H9 (cell line): ENCODE data around the gene TBC1D8. TPM values are rescaled to one million over a fixed set of nuclear protein-coding genes. Genes with fewer than 3 reads are reported as not detected.

Experiments used
- DNase-seq: peaks from one replicate; pipeline ENCODE4 v3.0.0-alpha.2; 2017
- H2AFZ ChIP-seq: one replicate; pipeline ENCODE4 v1.6.1; 2013; ENCODE audit warnings: mild to moderate bottlenecking, low read length, control low read depth, moderate library complexity
- H2AK5ac ChIP-seq: 2 replicates; pipeline ENCODE4 v1.6.1; 2013; ENCODE audit warnings: low read length, control low read depth, mixed read lengths; ENCODE audit not compliant: insufficient read length
- H2BK120ac ChIP-seq: one replicate; pipeline ENCODE4 v1.6.1; 2013; ENCODE audit warnings: low read depth, mild to moderate bottlenecking, low read length, control low read depth, inconsistent platforms; ENCODE audit not compliant: poor library complexity, severe bottlenecking
- H2BK12ac ChIP-seq: 2 replicates; pipeline ENCODE4 v1.6.1; 2013; ENCODE audit warnings: low read length, control low read depth, mixed read lengths, low read depth; ENCODE audit not compliant: insufficient read length
- H2BK15ac ChIP-seq: 2 replicates; pipeline ENCODE4 v1.6.1; 2013; ENCODE audit warnings: low read depth, low read length, control low read depth
- H2BK20ac ChIP-seq: one replicate; pipeline ENCODE4 v1.6.1; 2013; ENCODE audit warnings: low read depth, mild to moderate bottlenecking, low read length, control low read depth, inconsistent platforms; ENCODE audit not compliant: poor library complexity, severe bottlenecking
- H2BK5ac ChIP-seq: 2 replicates; pipeline ENCODE4 v1.6.1; 2013; ENCODE audit warnings: low read length, control low read depth, mixed read lengths; ENCODE audit not compliant: insufficient read length
- H3K14ac ChIP-seq: 2 replicates; pipeline ENCODE4 v1.6.1; 2013; ENCODE audit warnings: low read length, control low read depth; ENCODE audit not compliant: insufficient read depth
- H3K18ac ChIP-seq: 2 replicates; pipeline ENCODE4 v1.6.1; 2013; ENCODE audit warnings: low read depth, mild to moderate bottlenecking, mixed read lengths, low read length, control low read depth; ENCODE audit not compliant: insufficient read length
- H3K23ac ChIP-seq: 2 replicates; pipeline ENCODE4 v1.6.1; 2013; ENCODE audit warnings: low read length, control low read depth, mixed read lengths, low read depth; ENCODE audit not compliant: insufficient read length
- H3K23me2 ChIP-seq: 2 replicates; pipeline ENCODE4 v1.6.1; 2013; ENCODE audit warnings: low read depth, mild to moderate bottlenecking, mixed read lengths, low read length, control low read depth; ENCODE audit not compliant: insufficient read length, poor library complexity, severe bottlenecking
- H3K27ac ChIP-seq: 2 replicates; pipeline ENCODE4 v1.5.1; 2013; ENCODE audit warnings: low read length, control low read depth, mixed read lengths, low read depth; ENCODE audit not compliant: insufficient read length
- H3K27me3 ChIP-seq: 2 replicates; pipeline ENCODE4 v1.6.1; 2013; ENCODE audit warnings: low read length, control low read depth, inconsistent platforms; ENCODE audit not compliant: insufficient read depth
- H3K4ac ChIP-seq: 2 replicates; pipeline ENCODE4 v1.6.1; 2013; ENCODE audit warnings: low read depth, mild to moderate bottlenecking, control low read depth, inconsistent platforms, low read length, moderate library complexity
- H3K4me1 ChIP-seq: 2 replicates; pipeline ENCODE4 v1.6.1; 2013; ENCODE audit warnings: low read length, control low read depth, inconsistent platforms; ENCODE audit not compliant: insufficient read depth
- H3K4me2 ChIP-seq: 2 replicates; pipeline ENCODE4 v1.6.1; 2013; ENCODE audit warnings: low read length, control low read depth, mixed read lengths; ENCODE audit not compliant: insufficient read length, insufficient read depth
- H3K56ac ChIP-seq: 2 replicates; pipeline ENCODE4 v1.6.1; 2013; ENCODE audit warnings: low read depth, mild to moderate bottlenecking, mixed read lengths, low read length, control low read depth; ENCODE audit not compliant: insufficient read length
- H3K79me1 ChIP-seq: 2 replicates; pipeline ENCODE4 v1.6.1; 2013; ENCODE audit warnings: low read depth, mild to moderate bottlenecking, moderate library complexity, low read length, control low read depth, inconsistent platforms; ENCODE audit not compliant: insufficient read depth, poor library complexity, severe bottlenecking
- H3K79me2 ChIP-seq: 2 replicates; pipeline ENCODE4 v1.6.1; 2013; ENCODE audit warnings: low read length, control low read depth, inconsistent platforms; ENCODE audit not compliant: insufficient read depth
- H3K9ac ChIP-seq: 2 replicates; pipeline ENCODE4 v1.6.1; 2013; ENCODE audit warnings: low read length, control low read depth, mixed read lengths; ENCODE audit not compliant: insufficient read length; ENCODE audit errors: extremely low read depth
- H3K9me3 ChIP-seq: one replicate; pipeline ENCODE4 v1.6.1; 2013; ENCODE audit warnings: low read depth, low read length, inconsistent platforms; ENCODE audit not compliant: control insufficient read depth
- H3T11ph ChIP-seq: one replicate; pipeline ENCODE4 v1.6.1; 2013; ENCODE audit warnings: mild to moderate bottlenecking, low read length, control low read depth, inconsistent platforms
- H4K20me1 ChIP-seq: one replicate; pipeline ENCODE4 v1.6.1; 2013; ENCODE audit not compliant: control insufficient read depth, insufficient read length, insufficient read depth
- H4K5ac ChIP-seq: 2 replicates; pipeline ENCODE4 v1.6.1; 2013; ENCODE audit warnings: low read depth, mild to moderate bottlenecking, mixed read lengths, low read length, control low read depth; ENCODE audit not compliant: insufficient read length
- H4K8ac ChIP-seq: replicated peaks from 2 replicates; pipeline ENCODE4 v1.6.1; 2013; ENCODE audit warnings: low read length, control low read depth, mixed read lengths, low read depth; ENCODE audit not compliant: insufficient read length
- H4K91ac ChIP-seq: 2 replicates; pipeline ENCODE4 v1.6.1; 2013; ENCODE audit warnings: low read depth, mild to moderate bottlenecking, moderate library complexity, mixed read lengths, low read length, control low read depth; ENCODE audit not compliant: insufficient read length
- H3K27ac Mint-ChIP-seq, 3 experiments: 2 replicates in 2 of 3; 3 replicates in 1 of 3; pipeline ENCODE4 v1.8.0; 2020 to 2021; ENCODE audit warnings: mixed read lengths in 3 of 3, mild to moderate bottlenecking in 1 of 3, moderate library complexity in 1 of 3
- H3K27me3 Mint-ChIP-seq: 2 replicates; pipeline ENCODE4 v1.8.0; 2021; ENCODE audit warnings: low read depth, mild to moderate bottlenecking, moderate library complexity, mixed read lengths
- H3K36me3 Mint-ChIP-seq, 3 experiments: 2 replicates in 2 of 3; 3 replicates in 1 of 3; pipeline ENCODE4 v1.8.0; 2020 to 2021; ENCODE audit warnings: low read depth in 3 of 3, mixed read lengths in 3 of 3; ENCODE audit not compliant: insufficient read depth in 1 of 3
- H3K4me1 Mint-ChIP-seq, 2 experiments: 2 replicates each; pipeline ENCODE4 v1.8.0; 2020; ENCODE audit warnings: mixed read lengths in 2 of 2
- H3K4me3 Mint-ChIP-seq, 2 experiments: 2 replicates in 1 of 2; 3 replicates in 1 of 2; pipeline ENCODE4 v1.8.0; 2020 to 2021; ENCODE audit warnings: mild to moderate bottlenecking in 2 of 2, mixed read lengths in 2 of 2, moderate library complexity in 1 of 2
- H3K9me3 Mint-ChIP-seq, 2 experiments: 2 replicates in 1 of 2; 3 replicates in 1 of 2; pipeline ENCODE4 v1.8.0; 2020; ENCODE audit warnings: mild to moderate bottlenecking in 2 of 2, mixed read lengths in 2 of 2, moderate library complexity in 1 of 2
- WGBS: extraction: QIAGEN DNeasy Blood & Tissue Kit; methylation state at CpG from one replicate; pipeline ENCODE4 v1.1.7; 2013; ENCODE audit warnings: missing lambda C conversion rate, low lambda C conversion rate, mixed read lengths; ENCODE audit not compliant: insufficient read length; ENCODE audit errors: extremely low coverage; 5-methylcytosine and 5-hydroxymethylcytosine counted together
- total RNA-seq: library from RNA; stranded (reverse); gene quantifications from 2 replicates; pipeline ENCODE4 v1.2.1, GENCODE V29; 2021
- TF ChIP-seq, protein P1 (sequence below): fragments of 200-600 bp; sonication (generic); conservative IDR thresholded peaks from 3 replicates; pipeline ENCODE4 v1.8.0; 2021; ENCODE audit warnings: antibody characterized with exemption, mild to moderate bottlenecking

TBC1D8 gene
- total RNA-seq, 1 experiment from 2014 or later = 16.6 TPM

DNA sequence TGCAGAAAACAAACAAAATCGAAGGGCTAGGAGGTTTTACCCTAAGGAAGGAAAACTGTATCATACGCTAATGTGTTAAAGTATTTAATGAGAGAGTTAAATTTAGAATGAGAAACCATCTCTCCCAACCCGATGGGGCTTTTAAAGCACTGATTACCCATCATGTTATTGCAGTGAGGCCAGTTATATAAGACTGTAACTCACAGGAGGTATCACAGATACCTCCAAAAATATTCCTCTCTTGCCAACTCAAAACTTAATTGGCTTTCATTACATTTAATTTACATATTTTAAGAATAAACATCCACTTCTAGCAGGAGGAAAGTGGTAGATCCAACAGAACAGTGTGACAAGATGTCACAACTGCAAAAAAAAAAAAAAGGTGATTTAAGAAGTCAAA, 92.8 kb downstream of the TBC1D8 start:
- no peak overlapping the region for H3K14ac ChIP-seq
- H4K8ac ChIP-seq = no peak overlapping the region
- H2BK20ac ChIP-seq = no peak overlapping the region
- no peaks in the 10 kb centered on the region for H3K27me3 ChIP-seq
- no peak overlapping the region for H2BK5ac ChIP-seq
- no peak overlapping the region for H3K4me2 ChIP-seq
- no peak overlapping the region for H3T11ph ChIP-seq
- Mint-ChIP-seq H3K9me3 (no peaks in the 10 kb centered on the region), H3K27me3 (no peaks in the 10 kb centered on the region), H3K4me1 (peaks cover 0 to 9% of the 10 kb centered on the region in 2 experiments; a peak in 3 of 4 replicates), H3K36me3 (peaks cover 9 to 30% (median 22%) of the 10 kb centered on the region in 3 experiments), H3K27ac (no peak overlapping the region), H3K4me3 (no peak overlapping the region)
- H2AK5ac ChIP-seq = no peak overlapping the region
- H4K91ac ChIP-seq = no peak overlapping the region
- H3K9ac ChIP-seq = no peak overlapping the region
- no peak overlapping the region for H3K23ac ChIP-seq
- no peak overlapping the region for H3K18ac ChIP-seq
- H3K4ac ChIP-seq = no peak overlapping the region
- H3K4me1 ChIP-seq = no peaks in the 10 kb centered on the region
- peaks cover 2% of the 10 kb centered on the region; the same call in 1 of the 2 replicates for H3K79me2 ChIP-seq
- DNase-seq = no peak
- TF ChIP-seq, protein P1, sequence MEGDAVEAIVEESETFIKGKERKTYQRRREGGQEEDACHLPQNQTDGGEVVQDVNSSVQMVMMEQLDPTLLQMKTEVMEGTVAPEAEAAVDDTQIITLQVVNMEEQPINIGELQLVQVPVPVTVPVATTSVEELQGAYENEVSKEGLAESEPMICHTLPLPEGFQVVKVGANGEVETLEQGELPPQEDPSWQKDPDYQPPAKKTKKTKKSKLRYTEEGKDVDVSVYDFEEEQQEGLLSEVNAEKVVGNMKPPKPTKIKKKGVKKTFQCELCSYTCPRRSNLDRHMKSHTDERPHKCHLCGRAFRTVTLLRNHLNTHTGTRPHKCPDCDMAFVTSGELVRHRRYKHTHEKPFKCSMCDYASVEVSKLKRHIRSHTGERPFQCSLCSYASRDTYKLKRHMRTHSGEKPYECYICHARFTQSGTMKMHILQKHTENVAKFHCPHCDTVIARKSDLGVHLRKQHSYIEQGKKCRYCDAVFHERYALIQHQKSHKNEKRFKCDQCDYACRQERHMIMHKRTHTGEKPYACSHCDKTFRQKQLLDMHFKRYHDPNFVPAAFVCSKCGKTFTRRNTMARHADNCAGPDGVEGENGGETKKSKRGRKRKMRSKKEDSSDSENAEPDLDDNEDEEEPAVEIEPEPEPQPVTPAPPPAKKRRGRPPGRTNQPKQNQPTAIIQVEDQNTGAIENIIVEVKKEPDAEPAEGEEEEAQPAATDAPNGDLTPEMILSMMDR = no peak
- no peak overlapping the region for H3K27ac ChIP-seq
- H3K79me1 ChIP-seq = no peaks in the 10 kb centered on the region
- no peaks in the 10 kb centered on the region for H4K20me1 ChIP-seq
- no peak overlapping the region for H2BK12ac ChIP-seq
- H4K5ac ChIP-seq = no peak overlapping the region
- H3K56ac ChIP-seq = no peak overlapping the region
- WGBS = no CpG with 5 or more reads among the region's 3 CpGs
- no peaks in the 10 kb centered on the region for H3K9me3 ChIP-seq
- H2BK15ac ChIP-seq = no peak overlapping the region
- no peaks in the 10 kb centered on the region for H3K23me2 ChIP-seq
- H2AFZ ChIP-seq = no peak overlapping the region
- no peak overlapping the region for H2BK120ac ChIP-seq
